GM18511 (cell line): ENCODE measurements around the gene PVALEF.

Source experiments
- ATAC-seq: cut with Tn5 transposase; IDR thresholded peaks from one replicate; pipeline ENCODE4 v1.9.1; 2021; ENCODE audit warnings: mild to moderate bottlenecking, moderate library complexity; ENCODE audit not compliant: unreplicated experiment

The PVALEF gene

DNA sequence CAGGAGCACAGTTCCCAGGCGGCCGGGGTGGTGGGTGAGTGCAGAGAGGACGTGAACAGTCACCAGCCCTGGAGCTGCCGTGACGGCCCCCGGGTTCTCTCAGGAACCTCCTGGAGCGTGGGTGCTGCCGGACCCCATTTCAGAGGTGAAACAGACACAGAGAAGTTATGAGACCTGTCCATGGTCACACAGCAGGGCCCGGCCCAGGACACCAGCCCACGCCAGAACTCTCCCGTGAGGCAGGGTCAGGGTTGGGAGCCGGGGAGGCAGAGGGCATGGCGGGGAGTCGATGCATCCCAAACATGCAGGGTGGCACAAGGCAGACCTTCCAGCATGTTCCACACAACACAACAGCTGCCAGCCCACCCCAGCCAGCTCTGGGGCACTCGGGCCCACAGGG, 3.8 kb upstream of the PVALEF start:
- ATAC-seq = no peak

DNA sequence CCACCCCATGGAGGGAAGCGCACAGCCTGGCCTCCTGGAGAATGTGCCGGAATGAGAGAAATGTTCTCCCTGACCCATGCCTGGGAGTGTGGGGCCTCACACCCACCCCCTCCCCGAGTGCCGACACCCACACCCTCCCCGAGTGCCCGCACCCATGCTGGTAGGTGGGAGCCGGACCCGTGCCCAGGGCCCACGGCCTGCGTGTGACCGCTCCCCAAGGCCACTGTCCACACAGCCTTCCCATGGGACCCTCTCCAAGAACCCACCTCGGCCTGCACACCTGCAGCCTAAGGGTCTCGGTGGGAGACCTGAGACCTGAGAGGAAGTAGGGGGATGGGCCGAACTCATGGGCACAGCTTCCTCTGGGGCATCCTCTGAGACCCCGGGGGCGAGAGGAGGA, 3.3 kb upstream of the PVALEF start:
- no peak for ATAC-seq

DNA sequence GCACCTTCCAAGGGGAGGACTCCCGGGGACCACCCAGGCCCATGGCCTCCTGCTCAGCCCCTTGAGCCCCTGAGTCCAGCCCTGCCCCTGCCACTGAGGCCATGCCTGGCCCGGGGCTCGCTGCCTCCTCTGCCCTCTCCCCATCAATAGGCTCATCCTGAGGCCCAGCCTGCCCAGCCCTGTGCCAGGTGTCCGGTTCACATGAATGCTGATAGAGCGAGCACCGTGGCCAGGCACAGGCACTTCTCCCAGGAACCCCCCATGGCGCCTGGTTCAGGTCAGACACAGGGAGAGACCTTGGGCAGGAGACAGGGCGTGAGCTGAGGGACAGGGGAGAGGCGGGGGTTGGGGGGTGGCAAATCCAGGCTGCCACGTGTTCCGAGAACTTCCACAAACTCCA, 2.8 kb upstream of the PVALEF start:
- ATAC-seq = no peak

DNA sequence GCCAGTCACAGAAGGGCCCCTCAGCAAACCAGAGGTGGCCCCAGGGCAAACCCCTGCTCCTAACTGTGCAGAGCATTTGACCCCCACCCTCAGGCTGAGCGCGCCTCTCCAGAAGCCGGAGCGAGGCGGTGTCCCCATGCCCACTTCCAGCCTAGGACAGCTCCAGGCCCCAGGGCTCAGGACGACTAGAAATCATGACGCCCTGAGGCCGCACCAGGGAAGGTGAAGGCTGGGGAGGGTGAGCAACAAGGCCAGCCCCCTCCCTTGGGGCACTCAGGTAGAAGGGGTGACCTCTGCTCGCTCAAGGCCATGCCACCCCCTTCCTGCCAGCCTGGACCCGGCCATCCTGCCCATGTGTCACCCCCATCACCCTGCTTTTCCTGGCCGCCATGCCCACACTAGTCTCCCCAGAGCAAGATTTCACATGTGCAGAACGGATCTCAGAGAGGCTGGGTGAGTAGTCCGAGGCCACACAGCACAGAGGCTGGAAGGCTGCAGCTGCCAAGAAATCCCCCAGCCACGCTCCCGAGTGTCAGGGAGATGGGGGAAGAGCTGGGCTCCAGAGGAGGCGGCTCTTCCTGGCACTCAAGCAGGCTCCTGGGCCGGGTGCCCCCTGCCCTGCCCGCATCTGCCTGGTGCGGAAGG, 2.1 kb upstream of the PVALEF start:
- ATAC-seq = no peak

DNA sequence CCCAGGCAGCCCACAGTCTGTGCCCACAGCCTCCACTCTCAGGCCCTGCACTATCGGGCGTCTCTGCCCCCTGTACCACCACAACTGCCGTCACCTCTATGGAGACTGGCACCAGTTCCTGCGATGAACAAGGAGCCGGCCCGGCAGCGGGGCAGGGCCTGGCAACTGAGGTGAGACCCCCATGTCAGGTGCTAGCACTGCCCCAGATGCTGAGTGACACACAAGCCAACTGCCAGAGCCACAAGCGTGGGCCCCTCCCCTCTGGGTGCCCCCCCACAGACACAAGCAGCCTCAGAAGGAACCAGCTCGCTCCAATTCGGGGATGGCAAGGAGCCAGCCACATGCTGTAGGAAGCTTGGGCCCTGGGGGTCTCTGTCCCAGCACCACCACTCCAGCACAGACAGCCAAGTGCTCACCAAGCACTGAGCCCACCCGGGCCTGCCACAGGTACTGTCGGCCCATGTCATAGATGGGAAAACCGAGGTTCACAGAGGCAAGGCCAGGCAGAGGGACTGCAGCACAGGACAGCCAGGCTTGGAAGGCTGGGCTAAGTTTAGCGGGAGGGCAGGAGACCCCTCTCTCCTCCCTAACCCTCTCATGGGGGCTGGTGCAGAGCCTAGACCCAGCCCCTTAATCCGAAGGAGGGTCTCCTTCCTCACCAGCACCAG, 1.5 kb upstream of the PVALEF start:
- no peak for ATAC-seq

DNA sequence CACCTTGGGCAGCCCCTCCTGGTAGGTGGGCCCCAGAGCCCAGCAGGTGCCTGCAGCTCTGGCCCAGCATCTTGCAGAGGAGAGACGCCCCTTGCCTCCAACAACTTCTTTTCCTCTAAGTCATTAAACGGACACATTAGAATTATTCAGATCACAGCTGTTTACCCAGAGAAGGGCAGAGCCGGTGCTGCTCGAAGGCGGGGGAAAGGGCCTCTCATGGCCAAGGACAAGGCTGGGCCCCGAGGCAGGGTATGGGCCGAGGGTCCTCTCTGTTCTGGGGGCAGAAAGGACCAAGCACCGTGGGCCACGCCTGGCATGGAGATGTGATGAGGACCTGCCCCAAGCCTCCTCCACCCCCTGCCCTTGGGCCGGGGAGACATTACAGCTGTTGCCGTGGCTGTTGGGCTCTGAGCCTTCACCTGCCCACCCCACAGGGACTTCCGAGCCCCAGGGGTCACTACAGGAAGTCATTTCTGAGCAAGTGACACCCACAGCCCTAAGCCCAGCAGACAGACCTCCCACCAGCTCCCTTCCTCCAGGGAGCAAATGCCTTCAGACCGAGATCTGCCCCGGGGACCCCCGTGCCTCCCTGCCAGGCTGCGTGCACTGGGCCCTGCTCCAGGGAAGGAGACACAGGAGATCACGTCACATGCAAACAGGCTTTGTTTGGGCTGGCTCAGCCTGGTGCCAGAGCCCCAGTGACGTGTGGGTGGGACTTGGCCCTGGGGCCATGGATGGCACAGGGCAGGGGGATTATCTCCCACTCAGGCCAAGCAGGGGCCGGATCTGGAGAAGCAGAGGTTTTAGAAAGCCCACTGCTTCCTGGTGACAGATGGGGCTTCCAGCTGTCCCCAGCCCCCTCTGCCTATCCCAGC, 699 bp upstream of the PVALEF start:
- ATAC-seq = no peak

DNA sequence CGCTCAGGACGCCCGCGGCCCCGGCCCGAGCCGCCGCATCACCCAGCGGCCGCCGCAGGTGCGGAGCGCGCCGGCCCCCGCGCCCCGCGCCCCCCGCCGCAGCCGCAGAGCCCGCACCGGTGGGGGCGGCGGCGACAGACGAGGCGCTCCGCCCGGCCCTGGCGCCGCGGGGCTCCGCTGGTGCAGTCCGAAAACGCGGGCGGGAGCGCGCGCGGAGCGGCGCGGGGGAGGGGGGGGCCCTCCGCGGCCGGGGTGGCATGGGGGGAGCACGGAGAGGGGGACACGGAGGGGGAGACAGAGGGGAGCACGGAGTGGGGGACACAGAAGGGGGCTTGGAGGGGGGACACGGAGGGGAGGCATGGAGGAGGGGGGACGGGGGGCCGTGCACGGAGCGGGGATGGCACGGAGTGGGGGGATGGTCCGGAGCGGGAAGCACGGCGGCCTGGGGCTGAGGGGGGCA, 756 bp downstream of the PVALEF start, which contains the start of gene AATK:
Gene AATK, minus strand, starts transcription at position 189 of the 460 bp plus-strand sequence. CDS start 229 bp downstream, outside the sequence.
- no peak for ATAC-seq

DNA sequence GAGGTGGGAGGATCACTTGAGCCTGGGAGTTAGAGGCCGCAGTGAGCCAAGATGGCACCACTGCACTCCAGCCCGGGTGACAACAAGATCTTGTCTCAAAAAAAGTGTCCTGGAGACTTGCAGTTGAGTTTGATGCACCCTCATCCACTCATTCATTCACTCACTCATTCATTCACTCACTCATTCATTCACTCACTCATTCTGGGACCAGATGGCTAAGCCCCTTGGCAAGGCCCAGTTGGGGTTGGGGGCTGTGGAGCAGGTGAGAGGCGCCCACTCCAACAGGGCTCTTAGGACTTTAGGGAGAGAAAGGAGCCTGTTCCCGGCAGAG, 1.9 kb downstream of the PVALEF start:
- ATAC-seq = no peak

DNA sequence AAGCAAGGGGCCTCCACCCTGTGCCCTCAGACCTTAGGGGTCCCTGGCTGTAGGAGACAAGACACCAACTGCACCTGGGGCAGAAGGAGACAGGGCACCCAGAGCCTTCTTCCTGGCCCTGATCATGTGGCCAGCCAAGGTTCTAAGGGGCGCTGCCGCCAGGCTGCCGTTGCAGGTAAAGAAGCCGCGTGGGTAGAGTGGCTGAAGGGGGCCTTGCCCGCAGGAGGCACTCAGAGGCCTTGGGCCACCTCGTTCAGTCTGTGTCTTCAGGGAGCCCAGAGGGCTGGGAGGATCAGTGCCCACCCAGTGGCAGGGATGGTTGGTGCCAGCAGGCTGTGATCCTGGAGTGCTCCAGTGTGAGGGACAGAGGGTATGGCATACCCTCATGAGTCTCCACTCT, 2.3 kb downstream of the PVALEF start:
- ATAC-seq = no peak

DNA sequence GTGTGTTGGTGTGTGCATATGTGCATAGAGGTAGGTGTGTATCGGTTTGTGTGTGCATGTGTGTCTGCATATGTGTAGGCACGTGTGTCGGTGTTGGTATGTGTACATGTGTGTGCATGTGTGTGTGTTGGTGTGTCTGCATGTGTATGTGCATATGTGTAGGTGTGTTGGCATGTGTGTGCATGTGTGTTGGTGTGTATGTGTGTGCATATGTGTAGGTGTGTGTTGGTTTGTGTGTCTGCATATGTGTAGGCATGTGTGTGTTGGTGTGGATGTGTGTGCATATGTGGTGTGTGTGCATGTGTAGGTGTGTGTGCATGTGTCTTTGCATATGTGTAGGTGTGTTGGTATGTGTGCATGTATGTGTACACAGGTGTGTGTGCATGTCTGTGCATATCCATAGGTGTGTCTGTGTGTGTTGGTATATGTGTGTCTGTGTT, 4.6 kb downstream of the PVALEF start:
- no peak for ATAC-seq

DNA sequence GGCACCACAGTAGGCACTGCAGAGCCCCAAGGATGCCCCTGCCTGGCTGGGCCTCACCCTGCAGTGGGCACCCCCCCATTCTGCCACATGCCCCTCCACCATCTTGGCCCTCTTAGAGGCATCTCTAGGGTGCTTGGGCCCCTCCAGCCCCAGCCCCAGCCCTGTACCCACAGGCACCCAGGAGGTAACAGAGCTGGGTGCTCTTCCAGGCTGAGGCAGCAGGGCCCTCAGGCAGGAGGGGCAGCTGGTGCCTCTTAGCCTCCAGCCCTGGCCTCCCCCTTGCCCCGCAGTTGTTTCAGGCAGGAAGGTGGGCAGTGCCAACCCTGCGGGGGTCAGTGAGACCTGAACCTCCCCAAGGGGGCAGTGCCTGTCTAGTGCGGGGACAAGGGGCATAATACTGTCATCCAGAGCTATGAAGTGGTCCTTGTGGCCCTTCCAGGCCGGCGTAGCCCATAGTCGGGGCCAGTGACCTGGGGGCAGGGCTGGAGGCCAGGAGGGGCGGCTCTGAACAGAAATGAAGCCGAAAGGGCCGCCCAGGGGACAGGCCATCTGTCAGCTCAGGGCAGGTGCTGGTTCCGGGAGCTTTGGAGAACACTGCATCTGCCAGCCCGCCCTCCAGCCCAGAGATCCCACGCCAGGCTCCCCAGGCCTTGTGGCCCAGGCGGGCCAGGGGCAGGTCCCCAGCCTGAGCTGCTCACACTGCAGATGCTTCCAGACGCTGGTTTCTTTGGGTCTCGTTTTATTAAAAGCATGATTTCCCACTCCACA, 5.6 kb downstream of the PVALEF start:
- no peak for ATAC-seq

DNA sequence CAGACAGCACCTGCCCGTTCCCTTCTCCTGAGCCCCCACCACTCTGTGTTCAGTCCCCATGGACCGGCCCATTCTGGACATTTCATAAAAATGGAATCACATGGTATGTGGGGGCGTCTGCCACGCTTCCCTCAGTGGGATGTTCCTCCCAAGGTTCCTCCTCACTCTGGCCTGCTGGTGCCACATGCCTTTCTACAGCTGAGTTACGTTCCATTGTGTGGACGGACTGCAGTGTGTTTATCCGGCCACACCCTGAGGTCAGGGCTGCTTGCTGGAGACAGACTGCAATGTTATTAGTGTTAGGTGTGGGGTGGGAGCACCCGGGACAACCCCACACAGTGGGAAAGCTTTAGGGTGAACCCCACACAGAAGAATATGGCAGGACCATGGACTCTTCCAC, 6.6 kb downstream of the PVALEF start:
- no peak for ATAC-seq

DNA sequence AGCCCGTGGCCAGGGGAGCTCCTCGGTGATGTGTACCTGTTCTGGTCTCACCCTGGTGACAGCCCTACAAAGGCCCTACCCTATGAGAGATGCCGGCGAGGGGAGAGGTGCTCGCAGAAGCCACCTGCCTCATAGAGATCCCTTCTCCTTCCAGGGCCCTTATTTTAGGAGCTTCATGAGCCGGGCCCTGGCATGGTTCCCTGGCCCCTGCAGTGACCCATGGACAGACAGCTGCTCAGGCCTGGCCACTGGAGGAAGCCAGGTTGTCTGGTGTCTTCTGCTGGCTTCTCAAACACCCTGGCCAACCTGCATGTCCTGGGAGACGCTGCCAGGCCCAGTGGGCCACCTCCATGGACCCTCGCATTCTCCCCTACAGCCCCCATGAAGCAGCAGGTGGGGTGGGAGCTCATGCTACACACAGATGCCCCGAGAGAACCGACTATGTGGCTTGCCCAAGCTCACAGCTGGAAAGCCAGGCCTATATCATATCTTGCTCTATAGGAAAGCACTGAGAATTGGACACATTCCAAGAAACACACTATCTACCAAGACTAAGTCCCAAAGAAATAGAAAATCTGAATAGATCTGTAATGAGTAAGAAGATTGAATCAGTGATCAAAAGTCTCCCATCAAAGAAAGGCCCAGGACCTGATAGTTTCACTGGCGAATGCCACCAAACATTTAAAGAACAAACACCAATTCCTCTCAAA, 7.9 kb downstream of the PVALEF start:
- no peak for ATAC-seq

DNA sequence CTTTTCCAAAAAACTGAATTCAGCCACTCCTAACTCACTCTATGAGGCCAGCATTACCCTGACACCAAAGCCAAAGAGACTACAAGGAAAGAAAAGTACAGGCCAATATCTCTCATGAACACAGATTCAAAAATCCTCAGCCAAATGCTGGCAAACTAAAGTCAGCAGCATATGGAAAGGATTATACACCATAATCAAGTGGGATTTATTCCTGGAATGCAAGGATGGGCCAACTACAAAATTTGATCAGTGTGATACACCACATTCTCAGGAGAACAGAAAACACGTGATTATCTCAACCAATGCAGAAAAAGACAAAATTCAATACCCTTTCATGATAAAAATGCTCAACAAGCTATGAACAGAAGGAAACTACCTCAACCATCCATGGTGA, 8.5 kb downstream of the PVALEF start:
- ATAC-seq = no peak

DNA sequence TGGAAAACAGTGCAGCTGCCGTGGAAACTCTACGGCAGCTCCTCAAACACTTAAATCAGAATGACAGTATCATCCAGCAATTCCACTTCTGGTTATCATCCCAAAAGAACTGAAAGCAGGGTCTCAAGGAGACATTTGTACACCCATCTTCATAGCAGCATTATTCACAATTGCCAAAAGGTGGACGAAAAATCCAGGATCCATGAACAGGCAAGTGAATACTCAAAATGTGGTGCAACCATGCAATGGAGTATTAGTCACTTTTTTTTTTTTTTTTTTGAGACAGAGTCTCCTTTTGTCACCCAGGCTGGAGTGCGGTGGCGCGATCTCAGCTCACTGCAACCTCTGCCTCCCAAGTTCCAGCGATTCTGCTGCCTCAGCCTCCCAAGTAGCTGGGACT, 11.4 kb downstream of the PVALEF start:
- ATAC-seq = no peak

DNA sequence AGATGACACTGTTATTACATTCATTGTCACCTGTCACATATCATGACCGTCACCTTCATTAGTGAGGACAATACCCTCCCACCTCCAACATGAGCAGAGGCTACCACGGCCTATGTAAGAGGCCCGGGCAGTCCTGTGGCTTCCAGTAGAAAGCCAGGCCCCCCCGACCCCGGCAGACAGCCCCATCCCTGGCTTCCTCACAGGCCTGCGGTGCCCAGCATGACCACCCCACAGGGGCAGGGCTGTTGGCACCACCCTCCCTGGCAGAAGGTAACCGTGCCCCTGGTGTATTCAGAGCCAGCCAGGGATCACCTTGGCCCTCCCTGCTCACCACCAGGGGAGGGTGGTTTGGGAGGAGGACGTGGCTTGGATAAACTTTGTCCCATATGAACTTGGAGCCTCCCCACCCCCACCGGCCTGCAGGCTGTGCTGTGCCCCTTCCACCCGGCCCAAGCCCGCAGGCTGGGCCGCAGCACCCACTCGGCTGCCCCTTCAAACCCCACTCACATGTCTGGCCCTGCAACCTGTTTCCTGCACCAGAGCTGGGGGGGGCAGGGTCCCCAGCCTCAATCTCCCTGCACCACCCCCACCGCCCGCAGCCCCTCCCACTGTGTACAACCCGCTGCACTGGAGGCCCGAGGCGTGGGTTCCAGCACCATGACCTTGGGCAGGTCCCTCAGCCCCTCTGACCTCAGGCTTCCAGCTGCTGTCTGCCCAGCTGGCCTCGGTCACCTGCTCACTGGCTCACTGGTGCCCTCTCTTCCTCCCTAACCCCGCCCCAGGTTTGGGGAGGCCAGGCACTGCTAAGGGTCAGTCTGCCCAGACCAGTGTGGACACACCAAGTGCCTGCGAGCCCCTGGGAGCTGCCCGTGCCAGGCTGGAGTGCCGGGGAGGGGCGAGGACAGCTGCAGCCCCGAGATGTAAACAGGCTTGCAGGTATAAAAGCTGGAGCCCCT, 13.1 kb downstream of the PVALEF start:
- ATAC-seq = no peak

DNA sequence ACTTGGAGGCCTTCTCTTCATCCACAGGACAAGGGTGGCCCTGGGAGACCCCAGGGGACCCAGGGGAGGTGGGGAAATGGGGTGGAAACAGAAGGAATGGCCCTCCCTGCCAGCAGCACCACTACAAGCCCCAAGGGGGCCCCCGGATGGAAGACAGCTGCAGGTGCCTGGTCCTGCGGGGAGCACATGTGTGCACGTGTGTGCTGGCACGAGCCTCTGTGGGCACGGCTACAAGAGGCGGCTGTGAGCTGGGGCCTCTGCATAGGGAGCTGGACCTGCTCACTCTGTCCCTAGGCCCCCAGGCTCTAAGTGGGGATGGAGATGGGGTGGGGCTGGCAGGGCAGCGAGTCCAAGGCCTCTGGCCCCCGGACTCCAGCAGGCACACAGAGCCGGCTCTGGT, 13.9 kb downstream of the PVALEF start:
- ATAC-seq = no peak

DNA sequence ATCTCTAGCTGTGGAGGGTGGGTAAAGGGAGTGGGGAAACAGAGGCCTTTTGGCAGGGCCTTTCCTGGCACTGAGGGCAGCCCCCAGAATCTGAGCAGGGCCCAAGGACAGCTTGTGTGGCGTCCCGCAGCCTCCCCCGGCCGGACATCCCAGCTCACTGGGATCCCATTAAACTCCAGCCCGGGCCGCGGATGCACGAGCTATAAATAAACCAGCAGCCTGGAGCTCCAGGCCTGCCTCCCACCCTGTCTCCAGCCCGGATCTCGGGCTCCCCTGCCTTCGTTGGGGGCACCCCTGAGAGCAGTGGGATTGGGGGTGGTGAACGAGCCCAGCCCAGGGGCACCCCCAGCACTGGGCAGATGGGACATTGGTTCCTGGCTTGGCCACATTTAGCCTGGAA, 14.6 kb downstream of the PVALEF start:
- ATAC-seq = no peak
